AG08396 (cell line): ENCODE measurements around the gene HSD11B1L.
"Not testable (repeated sequence)": the region's sequence is repeated elsewhere in the genome, so short reads cannot be mapped to it uniquely, and the experiment has no call there.

Source experiments
- DNase-seq: peaks from one replicate; pipeline ENCODE4 v3.0.0; 2012; ENCODE audit warnings: low spot score, mixed read lengths

Gene HSD11B1L

GRCh38 chr19:5700455-5701092 is 19.7 kb downstream of the HSD11B1L start:
- DNase-seq, result no peak

GRCh38 chr19:5702053-5702410 is 21.2 kb downstream of the HSD11B1L start:
- DNase-seq, result not testable (repeated sequence)

GRCh38 chr19:5703819-5704818 is 23.3 kb downstream of the HSD11B1L start:
- DNase-seq, result no peak

GRCh38 chr19:5705552-5705951 is 24.7 kb downstream of the HSD11B1L start:
- DNase-seq, result no peak

GRCh38 chr19:5706876-5707573 is 26.2 kb downstream of the HSD11B1L start:
- no peak for DNase-seq

- DNase-seq, result peak; percentile 13
Measured at GRCh38 chr19:5707576-5708575, 27.0 kb downstream of the HSD11B1L start.

- DNase-seq, result no peak
Measured at GRCh38 chr19:5711025-5711424, 30.2 kb downstream of the HSD11B1L start.

- DNase-seq, result no peak
Measured at GRCh38 chr19:5711713-5712161, 30.9 kb downstream of the HSD11B1L start.

GRCh38 chr19:5713228-5713627 is 32.4 kb downstream of the HSD11B1L start:
- no peak for DNase-seq

- DNase-seq, result no peak
Measured at GRCh38 chr19:5714816-5715215, 34.0 kb downstream of the HSD11B1L start.

- DNase-seq, result no peak
Measured at GRCh38 chr19:5717215-5717935, 36.5 kb downstream of the HSD11B1L start.

GRCh38 chr19:5718037-5718578 is 37.3 kb downstream of the HSD11B1L start:
- no peak for DNase-seq

- DNase-seq, result peak; percentile 69
Measured at GRCh38 chr19:5718579-5719273, 37.9 kb downstream of the HSD11B1L start.

- DNase-seq, result no peak
Measured at GRCh38 chr19:5719274-5719960, 38.6 kb downstream of the HSD11B1L start.

- peak; percentile 100 for DNase-seq
Measured at GRCh38 chr19:5719961-5720790, 39.3 kb downstream of the HSD11B1L start, which contains the start of the genes CATSPERD and LONP1. Gene CATSPERD, plus strand, starts transcription at chr19:5720637. Its CDS starts 101 bp downstream, at chr19:5720738. Gene LONP1, minus strand, starts transcription at chr19:5720146. Its CDS starts 14 bp downstream, at chr19:5720132.

- DNase-seq, result no peak
Measured at GRCh38 chr19:5727453-5728050, 46.7 kb downstream of the HSD11B1L start.

- DNase-seq, result not testable (repeated sequence)
Measured at GRCh38 chr19:5733172-5733571, 52.3 kb downstream of the HSD11B1L start.
